HepG2 (cell line): ENCODE results near the gene DCAF16. TPM values are rescaled to one million over a fixed set of nuclear protein-coding genes. Genes with fewer than 3 reads are reported as not detected.

Experiments
- AHR ChIP-seq: IDR thresholded peaks from 2 replicates; pipeline ENCODE4 v1.6.1; 2018; ENCODE audit warnings: missing genetic modification reagents, missing compliant biosample characterization
- ARHGAP35 ChIP-seq: sonication (generic); formaldehyde crosslinking; IDR thresholded peaks from 2 replicates; pipeline ENCODE4 v1.9.0; 2022; ENCODE audit warnings: mild to moderate bottlenecking, inconsistent platforms, moderate library complexity, missing genetic modification reagents, borderline replicate concordance
- ARID2 ChIP-seq: sonication (generic); formaldehyde crosslinking; IDR thresholded peaks from 2 replicates; pipeline ENCODE4 v1.8.1; 2022; ENCODE audit warnings: mild to moderate bottlenecking, missing genetic modification reagents, borderline replicate concordance
- FOSL1 ChIP-seq: sonication (generic); formaldehyde crosslinking; IDR thresholded peaks from 2 replicates; pipeline ENCODE4 v1.9.0; 2021; ENCODE audit warnings: missing genetic modification reagents, borderline replicate concordance
- GABPA ChIP-seq, 2 experiments: IDR thresholded peaks; 2 replicates each; pipeline ENCODE4 v1.6.1; 2011 to 2016; ENCODE audit warnings: low read depth in 2 of 2, low read length in 1 of 2, missing biosample characterization in 1 of 2, missing genetic modification characterization in 1 of 2
- HIVEP1 ChIP-seq: sonication (generic); formaldehyde crosslinking; IDR thresholded peaks from 2 replicates; pipeline ENCODE4 v1.4.0; 2020; ENCODE audit warnings: mild to moderate bottlenecking, missing genetic modification reagents
- HMG20A ChIP-seq: IDR thresholded peaks from 2 replicates; pipeline ENCODE4 v1.6.1; 2016; ENCODE audit warnings: borderline replicate concordance
- KAT7 ChIP-seq: IDR thresholded peaks from 2 replicates; pipeline ENCODE4 v1.6.1; 2018; ENCODE audit warnings: borderline replicate concordance, missing compliant biosample characterization
- MIER3 ChIP-seq: IDR thresholded peaks from 2 replicates; pipeline ENCODE4 v1.6.1; 2016; ENCODE audit warnings: missing compliant biosample characterization, borderline replicate concordance
- MNT ChIP-seq: fragments of 450-650 bp; IDR thresholded peaks from 2 replicates; pipeline ENCODE4 v1.6.1; 2016
- SSRP1 ChIP-seq: IDR thresholded peaks from 2 replicates; pipeline ENCODE4 v1.6.1; 2016; ENCODE audit warnings: control low read depth
- STAT5B ChIP-seq: sonication (generic); formaldehyde crosslinking; IDR thresholded peaks from 2 replicates; pipeline ENCODE4 v1.4.0; 2020; ENCODE audit warnings: missing genetic modification reagents
- ZBTB8A ChIP-seq: sonication (generic); formaldehyde crosslinking; IDR thresholded peaks from 2 replicates; pipeline ENCODE4 v1.4.0; 2020; ENCODE audit warnings: mild to moderate bottlenecking, low read depth, missing genetic modification reagents, borderline replicate concordance
- ZC3H4 ChIP-seq: sonication (generic); formaldehyde crosslinking; IDR thresholded peaks from 2 replicates; pipeline ENCODE4 v1.4.0; 2020; ENCODE audit warnings: missing genetic modification reagents, borderline replicate concordance
- ZNF234 ChIP-seq: sonication (generic); formaldehyde crosslinking; conservative IDR thresholded peaks from 2 replicates; pipeline ENCODE4 v1.5.1; 2020; ENCODE audit warnings: mild to moderate bottlenecking, missing genetic modification reagents
- ZNF253 ChIP-seq: sonication (generic); formaldehyde crosslinking; IDR thresholded peaks from 2 replicates; pipeline ENCODE4 v1.8.0; 2022; ENCODE audit warnings: mild to moderate bottlenecking, missing genetic modification reagents, borderline replicate concordance
- ZNF484 ChIP-seq: sonication (generic); formaldehyde crosslinking; IDR thresholded peaks from 2 replicates; pipeline ENCODE4 v1.5.1; 2020; ENCODE audit warnings: mild to moderate bottlenecking, low read depth, missing genetic modification reagents, borderline replicate concordance
- ZNF629 ChIP-seq: sonication (generic); formaldehyde crosslinking; conservative IDR thresholded peaks from 2 replicates; pipeline ENCODE4 v1.5.0; 2020; ENCODE audit warnings: missing genetic modification reagents
- ZNF652 ChIP-seq: IDR thresholded peaks from 2 replicates; pipeline ENCODE4 v1.6.1; 2016; ENCODE audit warnings: low read depth, borderline replicate concordance
- ZNF781 ChIP-seq: sonication (generic); formaldehyde crosslinking; IDR thresholded peaks from 2 replicates; pipeline ENCODE4 v1.5.1; 2020; ENCODE audit warnings: borderline replicate concordance, mild to moderate bottlenecking, missing genetic modification reagents; ENCODE audit errors: not compliant biosample characterization
- polyA plus RNA-seq, 8 experiments: library from polyadenylated mRNA; depleted of rRNA in 3 of 8; stranded (reverse) in 7 of 8; unstranded in 1 of 8; fragments of >200 nt; fragmentation: Illumina TruSeq in 4 of 8; extraction: Trizol in 4 of 8; gene quantifications; 2 replicates each; pipeline versions ENCODE4 v1.2.1 to v1.2.3, GENCODE V29; 2011 to 2016; ENCODE audit warnings: low read depth in 4 of 8, missing spikeins in 1 of 8, mixed read lengths in 1 of 8; ENCODE audit not compliant: insufficient read depth in 1 of 8
- total RNA-seq, 5 experiments: library from RNA; depleted of rRNA; stranded (reverse); fragments of >200 nt; fragmentation: Illumina TruSeq; extraction: Trizol; gene quantifications; 2 replicates each; pipeline ENCODE4 v1.2.3, GENCODE V29; 2016; ENCODE audit warnings: low read depth in 1 of 5
- TF ChIP-seq, protein P1 (sequence below): sonication (generic); formaldehyde crosslinking; IDR thresholded peaks from 2 replicates; pipeline ENCODE4 v1.8.0; 2022; ENCODE audit warnings: mild to moderate bottlenecking, missing genetic modification reagents, moderate library complexity
- TF ChIP-seq, protein P2 (sequence below), 2 experiments: sonication (generic) in 1 of 2; formaldehyde crosslinking in 1 of 2; IDR thresholded peaks; 2 replicates each; pipeline versions ENCODE4 v1.4.0 to v1.6.1; 2018 to 2020; ENCODE audit warnings: missing genetic modification reagents in 2 of 2, borderline replicate concordance in 1 of 2, low read depth in 1 of 2, mild to moderate bottlenecking in 1 of 2, missing biosample characterization in 1 of 2

Gene DCAF16
- total and polyA plus RNA-seq, 2 of the 13 experiments (the other 11 are each of a cell fraction or from before 2014, with no cell fraction given), result 37.5 to 41.9 TPM

DNA sequence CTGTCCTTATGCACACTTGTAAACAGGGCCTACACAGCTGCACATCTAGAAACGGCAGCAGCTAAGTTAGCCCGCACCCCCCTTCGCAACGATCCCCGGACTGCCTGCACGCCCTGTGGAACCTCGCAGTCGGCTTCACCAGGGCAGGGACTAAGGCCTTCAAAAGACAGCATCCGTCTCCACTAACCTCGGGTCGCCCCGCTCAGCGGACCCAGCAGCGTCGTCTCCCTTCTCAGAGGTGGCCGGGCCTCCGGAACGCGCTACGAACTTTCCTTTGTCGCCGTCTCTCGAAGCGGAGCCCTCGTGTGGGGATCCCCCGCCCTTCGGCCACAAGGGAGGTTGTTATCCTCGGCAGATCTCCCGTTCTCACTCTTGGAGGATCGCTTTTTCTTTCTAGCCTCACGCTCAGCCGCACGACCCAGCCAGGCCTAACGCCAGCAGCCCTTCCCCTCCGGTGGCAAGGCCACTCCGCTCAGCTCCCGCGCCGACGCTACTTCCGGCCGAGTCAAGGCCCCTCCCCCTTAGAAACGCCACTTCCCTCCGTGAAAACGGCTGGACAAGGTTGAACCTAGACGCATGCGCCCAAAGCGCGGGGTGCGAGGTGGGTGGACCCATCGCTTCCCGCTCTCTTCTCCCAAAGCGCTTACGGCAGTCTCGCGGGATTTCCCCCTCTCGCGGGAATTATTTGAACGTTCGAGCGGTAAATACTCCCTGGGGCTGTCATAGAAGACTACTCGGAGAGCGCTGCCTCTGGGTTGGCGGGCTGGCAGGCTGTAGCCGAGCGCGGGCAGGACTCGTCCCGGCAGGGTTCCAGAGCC lies at the start of gene DCAF16, which contains the start of gene NCAPG (continued):
- TF ChIP-seq ZBTB8A (CRISPR knock-in tag) (0 out of 2 replicates have a peak, but pooled peaks have one; percentile 70), ZNF253 (CRISPR knock-in tag) (no peak), MNT (peak; percentile 57), HMG20A (CRISPR knock-in tag) (no peak), HIVEP1 (CRISPR knock-in tag) (no peak; the same call in 1 of the 2 replicates), ZNF234 (CRISPR knock-in tag) (no peak; the same call in 1 of the 2 replicates), MIER3 (CRISPR knock-in tag) (peak; percentile 26; the same call in 1 of the 2 replicates), SSRP1 (CRISPR knock-in tag) (no peak), ZC3H4 (CRISPR knock-in tag) (no peak), ARHGAP35 (0 out of 2 replicates have a peak, but pooled peaks have one; percentile 18), ZNF781 (CRISPR knock-in tag) (peak; percentile 90), AHR (CRISPR knock-in tag) (no peak), ARID2 (CRISPR knock-in tag) (peak; percentile 47; the same call in 1 of the 2 replicates), STAT5B (CRISPR knock-in tag) (peak; percentile 73; the same call in 1 of the 2 replicates), ZNF629 (no peak), ZNF652 (no peak; the same call in 1 of the 2 replicates), ZNF484 (CRISPR knock-in tag) (no peak), FOSL1 (CRISPR knock-in tag) (no peak), KAT7 (CRISPR knock-in tag) (peak; percentile 95), GABPA (IDR thresholded peaks at IDR 0.05; ENCODE audit: low read depth, low read length) (peak; percentile 86), GABPA (CRISPR knock-in tag; IDR thresholded peaks at IDR 0.05; ENCODE audit: low read depth) (peak; percentile 96)
- TF ChIP-seq, protein P1, sequence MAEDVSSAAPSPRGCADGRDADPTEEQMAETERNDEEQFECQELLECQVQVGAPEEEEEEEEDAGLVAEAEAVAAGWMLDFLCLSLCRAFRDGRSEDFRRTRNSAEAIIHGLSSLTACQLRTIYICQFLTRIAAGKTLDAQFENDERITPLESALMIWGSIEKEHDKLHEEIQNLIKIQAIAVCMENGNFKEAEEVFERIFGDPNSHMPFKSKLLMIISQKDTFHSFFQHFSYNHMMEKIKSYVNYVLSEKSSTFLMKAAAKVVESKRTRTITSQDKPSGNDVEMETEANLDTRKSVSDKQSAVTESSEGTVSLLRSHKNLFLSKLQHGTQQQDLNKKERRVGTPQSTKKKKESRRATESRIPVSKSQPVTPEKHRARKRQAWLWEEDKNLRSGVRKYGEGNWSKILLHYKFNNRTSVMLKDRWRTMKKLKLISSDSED, result no peak
- TF ChIP-seq, protein P2, sequence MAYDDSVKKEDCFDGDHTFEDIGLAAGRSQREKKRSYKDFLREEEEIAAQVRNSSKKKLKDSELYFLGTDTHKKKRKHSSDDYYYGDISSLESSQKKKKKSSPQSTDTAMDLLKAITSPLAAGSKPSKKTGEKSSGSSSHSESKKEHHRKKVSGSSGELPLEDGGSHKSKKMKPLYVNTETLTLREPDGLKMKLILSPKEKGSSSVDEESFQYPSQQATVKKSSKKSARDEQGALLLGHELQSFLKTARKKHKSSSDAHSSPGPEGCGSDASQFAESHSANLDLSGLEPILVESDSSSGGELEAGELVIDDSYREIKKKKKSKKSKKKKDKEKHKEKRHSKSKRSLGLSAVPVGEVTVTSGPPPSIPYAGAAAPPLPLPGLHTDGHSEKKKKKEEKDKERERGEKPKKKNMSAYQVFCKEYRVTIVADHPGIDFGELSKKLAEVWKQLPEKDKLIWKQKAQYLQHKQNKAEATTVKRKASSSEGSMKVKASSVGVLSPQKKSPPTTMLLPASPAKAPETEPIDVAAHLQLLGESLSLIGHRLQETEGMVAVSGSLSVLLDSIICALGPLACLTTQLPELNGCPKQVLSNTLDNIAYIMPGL (CRISPR knock-in tag; IDR thresholded peaks at IDR 0.05; ENCODE audit: borderline replicate concordance in 1 of 2, low read depth in 1 of 2), result peak; percentile 79 to 89; a peak in 3 of 4 replicates
